GM19395 (cell line): ENCODE data around the gene SPDYE2B.
A peak's percentile ranks its signal among the peaks of the same experiment; 100 is the strongest.
"Not testable (repeated sequence)": the region's sequence is repeated elsewhere in the genome, so short reads cannot be mapped to it uniquely, and the experiment has no call there.

ENCODE experiments used
- ATAC-seq: cut with Tn5 transposase; IDR thresholded peaks from one replicate; pipeline ENCODE4 v1.9.1; 2021; ENCODE audit warnings: mild to moderate bottlenecking, moderate library complexity; ENCODE audit not compliant: unreplicated experiment

SPDYE2B gene

DNA sequence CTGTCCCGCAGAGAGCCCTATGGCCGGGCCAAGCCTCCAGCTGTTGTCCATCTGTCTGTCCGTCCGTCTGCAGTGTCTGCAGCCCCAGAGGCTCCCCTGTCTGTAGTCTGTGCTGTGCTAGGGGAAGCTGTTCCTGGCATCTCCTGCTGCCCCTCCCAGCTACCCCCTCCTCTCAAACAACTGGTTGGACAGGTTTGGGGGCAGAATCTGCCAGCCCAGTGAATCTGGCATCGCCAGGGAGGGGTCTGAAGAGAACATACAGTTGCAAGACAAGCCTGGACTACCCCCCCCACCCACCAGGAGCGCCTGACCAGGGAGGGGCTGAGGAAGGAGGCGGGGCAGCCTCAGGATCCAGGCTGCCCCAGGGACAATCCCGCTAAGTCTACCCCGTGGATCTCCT lies 7.4 kb upstream of the SPDYE2B start, which contains the start of gene UPK3BL1:
UPK3BL1 (minus strand) TSS at position 101 of the 400 bp plus-strand sequence; CDS start at position 51, 50 bp downstream.
- not testable (repeated sequence) for ATAC-seq

DNA sequence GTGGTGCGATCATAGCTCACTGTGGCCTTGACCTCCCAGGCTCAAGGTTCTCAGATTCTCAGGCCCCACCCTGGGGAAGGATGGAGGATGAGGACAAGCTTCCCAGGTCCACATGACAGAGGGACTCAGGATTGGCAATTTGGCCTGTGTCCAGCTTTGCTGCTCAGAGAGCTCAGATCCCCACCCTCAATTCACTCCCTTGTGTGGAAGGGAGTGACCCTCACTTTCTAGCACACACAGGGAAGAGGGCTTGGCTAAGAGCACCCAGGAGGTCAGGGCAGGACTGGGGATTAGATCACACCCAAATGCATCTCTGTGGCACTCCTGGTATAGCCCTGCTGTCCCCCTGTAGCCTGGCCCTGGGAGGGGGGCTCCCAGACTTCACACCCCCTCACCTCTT lies 6.7 kb upstream of the SPDYE2B start:
- ATAC-seq: not testable (repeated sequence)

DNA sequence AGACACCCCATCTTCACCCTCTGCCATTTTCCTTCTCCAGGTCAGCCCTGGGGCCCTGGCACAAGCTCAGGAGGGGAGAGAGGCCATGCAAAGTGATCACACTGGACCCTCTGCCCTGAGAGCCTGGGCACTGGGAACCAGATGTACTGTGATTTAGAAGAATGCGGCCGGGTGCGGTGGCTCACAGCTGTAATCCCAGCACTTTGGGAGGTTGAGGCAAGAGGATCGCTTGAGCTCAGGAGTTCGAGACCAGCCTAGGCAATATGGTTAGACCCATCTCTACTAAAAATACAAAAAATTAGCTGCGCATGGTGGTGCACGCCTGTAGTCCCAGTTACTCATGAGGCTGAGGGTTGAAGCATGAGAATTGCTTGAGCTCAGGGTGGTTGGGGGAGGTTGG lies 2.3 kb upstream of the SPDYE2B start:
- ATAC-seq: not testable (repeated sequence)

DNA sequence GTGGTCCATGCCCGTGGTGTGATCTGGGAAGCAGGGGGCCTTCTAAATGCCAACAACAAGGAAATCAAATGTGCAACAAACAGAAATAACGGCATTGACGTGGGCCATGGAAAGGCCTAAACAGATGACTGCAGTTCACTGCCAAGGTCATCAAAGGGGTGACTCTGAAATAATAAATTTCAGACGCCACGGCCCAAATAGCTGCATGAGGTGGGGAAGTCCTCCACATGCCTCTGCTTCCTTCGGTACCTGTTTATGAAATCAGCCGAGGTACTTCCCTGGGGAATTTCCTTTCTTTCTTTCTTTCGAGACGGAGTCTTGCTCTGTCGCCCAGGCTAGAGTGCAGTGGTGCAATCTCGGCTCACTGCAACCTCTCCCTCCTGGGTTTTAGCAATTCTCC lies 14.6 kb downstream of the SPDYE2B start:
- ATAC-seq: not testable (repeated sequence)

DNA sequence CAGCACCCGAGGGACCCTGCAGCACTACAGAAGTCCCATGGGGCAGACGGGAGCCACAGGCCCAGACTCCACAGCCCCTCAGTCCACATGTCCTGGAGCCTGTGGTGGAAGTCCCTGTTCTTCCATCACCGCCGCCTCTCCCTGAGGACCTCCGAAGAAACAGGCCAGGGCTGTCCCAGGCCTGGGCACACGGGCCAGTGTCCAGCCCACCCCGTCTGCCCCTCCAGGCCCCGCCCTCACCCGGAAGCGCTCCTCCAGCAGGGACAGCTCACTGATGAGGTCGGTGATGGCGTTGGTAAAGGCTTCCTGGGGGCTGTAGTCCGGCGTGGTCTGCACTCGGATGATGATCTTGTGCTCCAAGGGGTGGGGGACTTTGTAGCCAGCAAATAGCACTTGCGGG lies 16.7 kb downstream of the SPDYE2B start:
- not testable (repeated sequence) for ATAC-seq

DNA sequence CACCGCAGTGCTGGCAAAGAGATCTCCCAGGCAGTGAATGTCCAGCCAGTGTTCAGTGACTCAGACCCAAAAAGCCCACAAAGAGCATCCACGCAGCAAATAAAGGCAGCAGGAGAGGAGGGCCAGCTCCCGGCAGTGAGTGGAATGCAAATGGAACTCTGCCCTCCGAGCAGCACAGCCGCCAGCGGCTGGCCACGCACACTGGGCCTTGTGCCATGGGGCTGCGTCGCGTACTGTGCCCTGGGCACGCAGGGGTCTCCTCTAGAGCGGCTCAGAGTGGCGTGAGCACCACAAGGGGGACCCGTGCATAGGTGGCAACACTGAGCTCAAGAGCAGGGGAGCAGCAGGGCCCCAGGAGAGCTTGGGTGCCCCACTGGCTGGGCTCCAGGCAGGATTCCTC lies 17.4 kb downstream of the SPDYE2B start:
- ATAC-seq: not testable (repeated sequence)

DNA sequence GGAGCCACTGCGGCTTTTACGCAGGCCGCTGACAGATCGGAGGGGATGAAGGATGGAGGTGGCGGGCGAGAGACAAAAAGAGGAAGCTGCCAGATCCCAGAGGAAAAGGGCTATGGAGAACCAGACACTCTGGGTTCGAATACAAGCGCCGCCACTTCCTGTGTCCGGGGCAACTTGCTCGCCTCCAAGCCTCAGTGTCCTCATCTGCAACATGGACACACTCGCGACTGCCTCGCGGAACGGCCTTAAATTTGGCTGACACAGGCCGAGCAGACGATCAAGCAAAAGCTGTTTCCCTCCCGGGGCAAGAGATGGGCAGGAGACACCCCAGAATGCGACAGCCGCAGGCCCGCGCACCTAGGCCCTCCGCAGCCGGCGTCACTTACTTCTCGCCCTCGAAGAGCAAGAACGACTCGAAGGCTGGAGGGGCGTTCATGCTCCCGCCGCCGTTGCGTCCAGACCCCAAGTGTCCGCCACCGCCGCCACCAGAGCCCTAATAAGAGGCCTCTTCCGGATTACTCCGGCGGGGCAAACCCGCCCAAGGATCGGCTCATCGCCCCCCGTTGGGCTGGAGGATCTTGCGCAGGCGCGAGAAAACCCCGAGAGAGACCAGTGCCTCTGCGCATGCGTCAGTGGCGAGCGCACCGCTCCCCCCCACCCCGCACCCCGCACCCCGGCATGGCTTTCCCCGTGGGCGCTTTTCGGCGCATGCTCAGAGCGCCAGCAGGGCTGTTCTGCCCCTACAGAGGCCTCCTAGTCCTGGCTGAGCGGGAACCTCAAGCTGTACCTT lies 21.2 kb downstream of the SPDYE2B start, which contains the start of gene POLR2J2:
POLR2J2 (minus strand) TSS at position 498 of the 790 bp plus-strand sequence; CDS start at position 436, 62 bp downstream.
- ATAC-seq: peak; percentile 79

DNA sequence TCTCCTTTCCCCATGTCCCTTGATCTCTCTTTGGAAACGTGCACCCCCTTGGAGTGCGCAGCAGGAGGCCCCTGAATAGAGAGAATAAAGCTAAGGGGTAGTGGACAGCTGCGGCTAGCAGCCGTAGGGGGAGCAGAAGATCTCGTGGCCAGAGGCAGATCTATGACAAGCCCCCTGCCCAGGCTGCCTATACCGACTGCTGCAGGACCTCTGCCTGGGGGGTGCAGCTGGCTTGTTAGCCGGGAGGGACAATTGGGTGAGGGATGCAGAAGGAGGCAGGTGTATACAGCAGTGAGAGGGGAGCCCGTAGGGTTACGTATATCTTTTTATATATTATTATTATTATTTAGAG lies 21.8 kb downstream of the SPDYE2B start:
- ATAC-seq: peak; percentile 43

DNA sequence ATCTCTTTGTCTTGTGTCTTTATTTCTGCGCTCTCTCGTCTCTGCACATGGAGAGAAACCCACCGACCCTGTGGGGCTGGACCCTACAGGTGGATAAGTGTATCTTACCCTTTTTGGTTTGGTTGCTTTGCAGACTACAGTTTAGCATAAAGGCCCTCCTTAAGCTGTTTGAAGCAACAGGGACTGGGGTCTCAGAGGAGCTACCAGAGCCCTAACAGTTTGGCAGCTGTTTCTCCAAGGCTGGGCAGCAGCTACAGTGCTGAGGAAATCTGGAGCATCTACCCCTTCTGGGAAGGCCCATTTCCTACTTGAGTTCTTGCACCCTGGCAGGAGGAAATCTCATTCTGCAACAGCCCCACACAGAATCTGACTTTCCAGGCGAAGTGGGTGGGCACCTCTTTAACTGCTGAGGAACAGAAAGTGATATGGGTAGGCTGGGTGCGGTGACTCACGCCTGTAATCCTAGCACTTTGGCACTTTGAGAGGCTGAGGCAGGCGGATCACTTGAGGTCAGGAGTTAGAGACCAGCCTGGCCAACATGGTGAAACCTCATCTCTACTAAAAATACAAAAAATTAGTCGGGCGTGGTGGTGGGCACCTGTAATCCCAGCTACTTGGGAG lies 23.4 kb downstream of the SPDYE2B start:
- not testable (repeated sequence) for ATAC-seq

DNA sequence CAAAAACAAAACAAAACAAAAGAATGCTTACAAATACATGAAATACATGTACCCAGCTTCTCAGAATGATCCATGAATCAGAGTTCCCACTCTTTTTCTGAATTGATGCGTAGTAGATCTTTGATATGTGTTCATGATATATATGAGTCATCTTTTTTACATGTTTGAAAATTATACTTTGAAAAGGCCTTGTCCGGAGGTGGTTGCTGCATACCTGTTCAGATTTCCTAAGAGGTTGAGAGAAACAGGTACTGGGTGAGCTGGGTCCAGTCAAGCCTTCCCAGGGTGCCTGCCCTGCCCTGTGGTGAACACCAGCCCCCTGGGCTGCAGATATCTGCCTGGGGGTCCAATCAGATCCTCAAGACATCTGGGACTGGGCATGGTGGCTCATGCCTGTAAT lies 25.4 kb downstream of the SPDYE2B start:
- not testable (repeated sequence) for ATAC-seq

DNA sequence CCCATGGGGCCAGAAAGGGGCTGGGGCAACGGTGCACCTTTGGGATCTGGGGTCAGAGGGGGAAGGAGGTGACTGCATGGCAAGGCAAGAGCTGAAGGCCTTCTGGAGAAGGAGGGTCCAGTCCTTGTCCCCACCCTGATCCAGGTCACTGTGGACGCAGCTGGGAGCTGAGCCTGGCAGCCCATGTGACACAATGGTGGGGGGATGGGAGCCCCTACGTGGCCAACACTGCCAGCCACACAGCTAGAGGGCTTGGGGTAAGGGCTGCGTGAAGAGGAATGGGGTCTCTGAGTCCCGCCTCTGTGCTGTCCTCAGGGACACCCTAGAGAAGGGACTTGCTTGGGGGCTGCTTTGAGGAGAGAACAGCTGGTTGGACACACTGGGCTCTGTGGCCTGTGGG lies 30.7 kb downstream of the SPDYE2B start:
- ATAC-seq: not testable (repeated sequence)

DNA sequence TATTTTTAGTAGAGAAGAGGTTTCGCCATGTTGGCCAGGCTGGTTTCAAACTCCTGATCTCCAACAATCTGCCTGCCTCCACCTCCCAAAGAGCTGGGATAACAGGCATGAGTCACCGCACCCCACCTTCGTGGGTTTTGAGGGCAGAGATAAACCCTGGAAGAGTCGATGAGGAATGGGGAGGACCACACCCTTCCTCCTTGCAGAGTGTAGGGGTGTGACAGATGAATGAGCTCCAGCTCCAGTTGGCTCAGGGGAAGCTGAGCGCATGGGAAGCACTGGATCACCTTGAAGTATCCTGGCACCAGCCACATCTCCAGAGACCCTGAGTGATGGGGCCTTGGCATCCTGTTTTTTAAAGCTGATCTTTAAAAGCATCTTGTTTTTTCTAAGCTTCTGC lies 32.4 kb downstream of the SPDYE2B start:
- not testable (repeated sequence) for ATAC-seq

DNA sequence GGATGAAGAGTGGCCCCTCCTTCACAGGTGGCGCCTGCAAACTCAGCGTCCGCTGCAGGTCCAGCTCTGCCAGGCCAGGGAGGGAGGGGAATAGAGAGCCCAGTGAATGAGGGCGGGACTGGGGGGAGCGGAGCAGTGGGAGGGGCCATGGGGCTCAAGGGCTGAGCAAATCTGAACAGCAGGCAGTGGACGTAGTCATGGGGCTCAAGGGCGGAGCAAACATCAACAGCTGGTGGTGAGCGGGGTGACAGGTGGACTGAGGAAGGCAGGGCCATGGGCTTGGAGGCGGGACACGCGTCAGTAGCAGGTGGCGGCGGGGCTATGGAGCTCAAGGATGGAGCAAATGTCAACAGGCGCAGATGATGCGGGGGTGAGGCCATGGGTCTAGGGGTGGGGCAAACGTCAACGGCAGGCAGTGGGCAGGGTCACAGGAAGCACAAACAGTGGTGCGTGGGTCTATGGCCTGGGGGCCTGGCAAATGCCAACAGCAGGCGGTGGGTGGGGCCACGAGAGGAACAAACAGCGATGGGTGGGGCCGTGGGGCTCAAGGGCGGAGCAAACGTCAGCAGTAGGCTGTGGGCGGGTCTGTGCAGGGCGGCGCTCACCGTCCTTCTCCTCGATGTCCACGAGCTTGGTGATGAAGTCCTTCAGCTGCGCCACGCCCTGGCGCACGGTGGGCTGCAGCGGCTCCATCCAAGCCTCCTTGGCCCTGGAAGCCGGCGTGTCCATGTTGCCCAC lies 38.3 kb downstream of the SPDYE2B start:
- peak; percentile 82 for ATAC-seq

DNA sequence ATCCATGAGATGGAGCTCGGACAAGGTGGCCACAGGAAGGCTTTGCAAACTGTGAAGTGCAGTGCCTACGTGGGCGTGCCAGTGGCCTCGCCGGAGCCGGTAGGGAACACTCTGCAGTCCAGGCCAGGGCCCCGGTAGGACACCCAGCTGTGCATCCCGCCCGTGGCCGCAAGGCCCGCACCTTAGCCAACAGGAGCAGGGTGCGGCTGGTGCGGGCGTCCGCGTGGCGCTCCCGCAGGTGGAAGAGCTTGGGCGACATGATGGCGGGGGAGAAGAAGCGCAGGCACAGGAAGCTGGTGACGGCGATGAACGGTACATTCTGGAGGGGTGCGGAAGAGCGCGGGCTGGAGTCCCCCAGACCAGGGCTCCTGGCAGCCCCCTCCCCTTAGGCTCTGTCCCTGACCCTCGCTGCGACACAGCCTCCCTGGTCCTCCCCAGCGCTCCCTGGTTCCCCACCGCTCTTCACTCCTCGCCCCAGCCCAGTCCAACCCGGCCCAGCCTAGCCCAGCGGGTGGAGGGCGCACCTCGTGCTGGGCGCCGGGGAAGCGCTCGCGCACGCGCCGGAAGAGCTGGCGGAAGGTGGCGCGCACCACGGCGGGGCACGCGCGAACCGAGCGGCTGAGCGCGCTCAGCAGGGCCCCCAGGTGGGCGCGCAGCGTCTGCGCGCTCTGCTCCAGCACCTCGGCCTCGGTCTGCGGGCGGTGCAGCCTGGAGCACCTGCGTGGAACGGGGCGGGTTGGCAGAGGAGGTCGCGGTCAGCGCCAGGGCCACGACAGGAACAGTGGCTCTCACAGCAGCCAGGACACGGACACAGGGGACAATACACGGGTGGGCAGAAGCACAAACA lies 39.5 kb downstream of the SPDYE2B start:
- not testable (repeated sequence) for ATAC-seq

DNA sequence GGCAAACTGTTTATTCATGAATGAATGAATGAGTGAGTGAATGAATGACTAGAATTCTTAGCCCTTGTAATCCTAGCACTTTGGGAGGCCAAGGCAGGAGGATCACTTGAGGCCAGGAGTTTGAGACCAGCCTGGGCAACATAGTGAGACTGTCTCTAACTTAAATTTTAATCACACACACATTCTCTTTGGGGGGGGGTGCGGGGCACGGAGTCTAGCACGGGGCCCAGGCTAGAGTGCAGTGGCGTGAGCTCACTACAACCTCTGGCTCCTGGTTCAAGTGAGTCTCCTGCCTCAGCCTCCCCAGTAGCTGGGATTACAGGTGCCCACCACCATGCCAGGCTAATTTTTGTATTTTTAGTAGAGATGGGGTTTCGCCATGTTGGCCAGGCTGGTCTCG lies 40.5 kb downstream of the SPDYE2B start:
- ATAC-seq: not testable (repeated sequence)

DNA sequence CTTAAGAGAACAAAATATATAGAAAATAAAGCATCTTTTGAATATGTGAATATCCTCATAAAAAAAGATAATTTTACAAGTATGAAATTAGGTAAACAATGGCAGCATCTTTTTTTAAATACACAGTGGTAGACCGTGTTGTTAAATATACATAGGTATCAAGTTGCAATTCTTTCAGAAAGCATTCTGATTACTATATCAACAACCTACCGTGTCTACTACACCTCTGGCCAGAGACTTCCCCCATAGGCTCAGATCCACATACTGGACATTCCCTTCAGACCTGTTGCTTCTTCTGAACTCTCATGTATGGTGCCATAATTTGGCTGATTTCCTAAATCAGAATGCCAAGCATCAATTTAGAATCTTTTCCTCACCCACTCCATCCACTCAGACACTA lies 43.9 kb downstream of the SPDYE2B start:
- ATAC-seq: not testable (repeated sequence)

DNA sequence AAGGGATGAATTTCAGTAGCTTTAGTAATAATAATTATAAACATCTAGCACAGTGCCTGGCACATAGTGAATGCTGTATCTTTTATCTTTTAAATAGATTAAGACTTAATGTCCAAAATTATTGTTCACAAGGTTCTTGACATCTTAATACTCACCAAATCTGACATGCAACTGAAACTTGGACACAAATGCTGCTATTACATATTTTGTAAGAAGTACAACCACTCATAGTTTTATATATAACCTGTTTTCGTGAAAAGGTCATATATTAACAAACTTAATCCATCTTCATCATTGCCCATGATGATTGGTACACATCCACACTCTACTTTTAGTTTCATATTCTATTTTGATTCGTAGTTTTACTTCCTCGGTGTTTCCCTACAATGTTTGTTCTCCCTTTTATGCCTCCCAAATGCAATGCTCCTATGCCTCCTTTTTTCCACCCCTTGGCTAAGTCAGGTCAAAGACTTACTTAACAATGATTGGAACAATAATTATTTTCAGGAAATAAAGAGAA lies 45.0 kb downstream of the SPDYE2B start:
- peak; percentile 67 for ATAC-seq

DNA sequence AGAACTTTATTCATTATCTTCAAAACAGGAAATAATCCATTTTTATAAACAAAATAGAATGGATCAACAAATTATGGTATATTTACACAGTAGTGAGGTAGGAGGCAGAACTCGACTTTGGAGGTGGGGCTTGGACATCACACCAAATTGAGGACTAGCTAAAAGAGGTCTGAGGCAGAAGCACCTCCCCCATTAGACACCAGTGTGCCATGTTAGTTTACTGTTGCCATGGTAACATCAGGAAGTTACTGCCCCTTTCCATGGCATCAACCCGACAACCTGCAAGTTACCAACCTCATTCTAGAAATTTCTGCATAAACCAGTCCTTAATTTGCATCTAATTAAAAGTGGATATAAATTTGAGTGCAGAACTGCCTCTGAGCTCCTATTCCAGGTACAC lies 45.9 kb downstream of the SPDYE2B start:
- ATAC-seq: not testable (repeated sequence)

DNA sequence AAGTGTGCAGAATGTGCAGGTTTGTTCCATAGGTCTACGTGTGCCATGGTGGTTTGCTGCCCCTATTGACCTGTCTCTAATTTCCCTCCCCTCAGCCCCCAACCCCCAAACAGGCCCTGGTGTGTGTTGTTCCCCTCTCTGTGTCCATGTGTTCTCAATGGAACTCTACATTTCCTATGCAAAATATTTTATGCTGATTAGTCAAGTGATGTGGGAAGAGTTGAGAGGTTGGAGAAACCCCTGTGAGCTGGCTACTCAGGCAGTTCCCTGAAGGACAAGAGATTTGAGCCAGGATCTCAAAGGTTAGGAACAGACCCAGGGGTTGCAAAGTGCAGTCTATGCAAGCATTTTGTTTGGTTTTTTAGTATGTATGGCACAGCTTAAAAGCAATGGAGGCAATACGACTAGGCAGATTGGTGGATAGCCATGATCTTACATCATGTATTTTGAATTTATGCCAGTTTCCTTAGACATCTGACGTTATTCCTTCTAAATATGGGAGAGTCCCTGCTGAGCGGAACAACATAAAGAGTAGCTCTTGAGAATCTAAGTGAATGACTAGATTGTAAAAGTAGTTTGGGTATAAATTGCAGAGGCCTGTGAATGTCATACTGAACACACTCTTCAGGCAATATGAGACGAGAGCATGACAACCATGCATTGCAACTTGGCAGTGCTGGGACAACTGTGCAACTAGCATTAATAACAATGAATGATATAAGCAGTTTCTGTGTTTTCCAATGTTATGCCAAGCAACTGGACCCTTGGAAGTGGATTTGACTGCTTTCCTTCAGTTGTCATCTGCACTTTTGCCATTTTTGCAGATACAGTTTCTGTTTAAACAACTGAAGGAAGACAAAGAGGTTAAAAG lies 47.8 kb downstream of the SPDYE2B start:
- not testable (repeated sequence) for ATAC-seq
